ENCODE data around the gene ZNF568.

ZNF568 gene

GRCh38 chr19:37045140-37045539, 129.0 kb downstream of the ZNF568 start:
- ATAC-seq = no peak
- no peak for TF ChIP-seq OSR1 (CRISPR knock-in tag; IDR thresholded peaks at IDR 0.05)
- TF ChIP-seq GLIS3 (CRISPR knock-in tag; IDR thresholded peaks at IDR 0.05) = no peak
- no peak for TF ChIP-seq BACH2 (CRISPR knock-in tag; IDR thresholded peaks at IDR 0.05; ENCODE audit: borderline replicate concordance)
- TF ChIP-seq SNAI2 (CRISPR knock-in tag; IDR thresholded peaks at IDR 0.05) = no peak
- TF ChIP-seq ZFP3 (CRISPR knock-in tag; IDR thresholded peaks at IDR 0.05) = no peak
- no peak for TF ChIP-seq ZFP30 (CRISPR knock-in tag; IDR thresholded peaks at IDR 0.05)
- TF ChIP-seq CSRNP3 (CRISPR knock-in tag; IDR thresholded peaks at IDR 0.05) = no peak
- TF ChIP-seq PPARA (CRISPR knock-in tag; IDR thresholded peaks at IDR 0.05; ENCODE audit: borderline replicate concordance) = no peak
- no peak for TF ChIP-seq TCF4 (CRISPR knock-in tag; IDR thresholded peaks at IDR 0.05; ENCODE audit: borderline replicate concordance)
- TF ChIP-seq POU6F1 (CRISPR knock-in tag; IDR thresholded peaks at IDR 0.05; ENCODE audit: borderline replicate concordance, low read depth) = no peak
- no peak for TF ChIP-seq ZC3H10 (CRISPR knock-in tag; IDR thresholded peaks at IDR 0.05)
- no peak for TF ChIP-seq CREB5 (CRISPR knock-in tag; IDR thresholded peaks at IDR 0.05; ENCODE audit: low read depth)
- TF ChIP-seq RARB (CRISPR knock-in tag; IDR thresholded peaks at IDR 0.05) = no peak
- no peak for TF ChIP-seq ISL1 (CRISPR knock-in tag; IDR thresholded peaks at IDR 0.05)

All from SK-N-SH treated with all-trans-retinoic acid at 6 μM for 48 hours (cell line).